Transverse colon (tissue), 4 donors: ENCODE data around the gene PCNX4. TPM values are rescaled to one million over a fixed set of nuclear protein-coding genes. Genes with fewer than 3 reads are reported as not detected.
A peak's percentile ranks its signal among the peaks of the same experiment; 100 is the strongest.

Experiments used
- DNase-seq: peaks from one replicate; pipeline ENCODE4 v3.0.0-alpha.2; 2019
- H3K27ac ChIP-seq, 4 donors: fragments of 200-600 bp; sonication (generic); 2 replicates each; pipeline ENCODE4 v1.5.1; 2016 to 2018; ENCODE audit warnings: inconsistent platforms in 4 of 4
- H3K27me3 ChIP-seq: fragments of 200-600 bp; sonication (generic); 2 replicates; pipeline ENCODE4 v1.5.1; 2017; ENCODE audit warnings: inconsistent platforms
- H3K36me3 ChIP-seq, 4 donors: fragments of 200-600 bp; sonication (generic); 2 replicates each; pipeline ENCODE4 v1.5.1; 2017 to 2019; ENCODE audit warnings: inconsistent platforms in 4 of 4
- H3K4me1 ChIP-seq, 4 donors: fragments of 200-600 bp; sonication (generic); 2 replicates each; pipeline ENCODE4 v1.5.1; 2017 to 2020; ENCODE audit warnings: inconsistent platforms in 4 of 4
- H3K4me3 ChIP-seq, 4 donors: fragments of 200-600 bp; sonication (generic); 1 replicate in 1 of 4; 2 replicates in 3 of 4; pipeline versions ENCODE4 v1.5.1 to v1.6.1; 2017 to 2019; ENCODE audit warnings: inconsistent platforms in 4 of 4
- H3K9me3 ChIP-seq, 2 donors: fragments of 200-600 bp; sonication (generic); 2 replicates each; pipeline ENCODE4 v1.5.1; 2017 to 2019; ENCODE audit warnings: inconsistent platforms in 2 of 2
- CTCF ChIP-seq, 5 experiments: fragments of 200-600 bp in 3 of 5; fragments of 450-650 bp in 2 of 5; sonication (generic) in 3 of 5; IDR thresholded peaks; 1 replicate in 2 of 5; 2 replicates in 3 of 5; pipeline ENCODE4 v1.5.1; 2016 to 2017; ENCODE audit warnings: antibody characterized with exemption in 5 of 5, inconsistent platforms in 3 of 5, mild to moderate bottlenecking in 2 of 5, moderate library complexity in 1 of 5
- EP300 ChIP-seq: sonication (generic); formaldehyde crosslinking; IDR thresholded peaks from one replicate; pipeline ENCODE4 v1.6.1; 2017; ENCODE audit warnings: antibody characterized with exemption, low read depth
- POLR2A ChIP-seq: fragments of 450-650 bp; IDR thresholded peaks from one replicate; pipeline ENCODE4 v1.6.1; 2016; ENCODE audit warnings: antibody characterized with exemption, mild to moderate bottlenecking, moderate library complexity
- POLR2AphosphoS5 ChIP-seq, 3 donors: sonication (generic); formaldehyde crosslinking; IDR thresholded peaks; one replicate each; pipeline ENCODE4 v1.6.1; 2016; ENCODE audit warnings: antibody characterized with exemption in 3 of 3
- WGBS, 2 donors: methylation state at CpG; one replicate each; pipeline ENCODE4 v1.1.5; 2018; ENCODE audit warnings: low coverage in 1 of 2; 5-methylcytosine and 5-hydroxymethylcytosine counted together
- in situ Hi-C, 4 donors: fragments of 200-750 bp; cut with MboI; loops; one replicate each; pipeline versions ENCODE4 v1.15.0 to v1.15.1; 2017; ENCODE audit warnings: low sequenced_read_pairs in 3 of 4, low pct_ligation_motif_present in 1 of 4, low pct_unique_long_range_greater_than_20kb in 1 of 4
- intact Hi-C: fragments of 100-400 bp; cut with DNase I; formaldehyde crosslinking; loops from one replicate; pipeline ENCODE4 v1.15.1; 2023; ENCODE audit warnings: low total_unique reads
- total RNA-seq, 4 donors: library from RNA; depleted of rRNA; stranded (reverse); fragments of >200 nt; gene quantifications; one replicate each; pipeline ENCODE4 v1.1.0, GENCODE V29; 2016

PCNX4 gene
- total RNA-seq, 4 donors from 2014 or later, result 32.9 to 118 (median 54.8) TPM

- Histone ChIP-seq H3K9me3 (no peaks in the 10 kb centered on the region), H3K36me3 (no peaks in the 10 kb centered on the region), H3K27ac (peak overlapping the region; percentile 96 to 99 (median 98)), H3K4me1 (peaks cover 19 to 36% (median 23%) of the 10 kb centered on the region in 4 donors), H3K4me3 (peak overlapping the region; percentile 46 to 79 (median 66)), H3K27me3 (no peaks in the 10 kb centered on the region)
- DNase-seq, result peak; percentile 31
- WGBS, 2 donors, result 18 to 36% methylated on average over 4 to 12 of the region's 16 CpGs
- in situ Hi-C loops (no loop called here), intact Hi-C loops (loop anchor here (2.0 to 10.0 kb wide), 2 partner anchors 74 to 158 kb away; partner anchors contain the start of genes DHRS7 and PPM1A)
- no peak for TF ChIP-seq EP300
- no peak for TF ChIP-seq CTCF (IDR thresholded peaks at IDR 0.05)
- TF ChIP-seq POLR2AphosphoS5 (IDR thresholded peaks at IDR 0.05), result no peak
- no peak for TF ChIP-seq POLR2A
Observed at GRCh38 chr14:60090864-60091519, 731 bp upstream of the PCNX4 start.

- H3K27ac ChIP-seq, result peak overlapping the region; percentile 96 to 99 (median 98)
- in situ Hi-C loops (no loop called here), intact Hi-C loops (loop anchor here (10.0 kb wide), 1 partner anchor 72 kb away; the partner anchor contains the start of gene DHRS7)
- H3K4me1 ChIP-seq, result peaks cover 19 to 41% (median 23%) of the 10 kb centered on the region in 4 donors
- peak; percentile 18 for DNase-seq
- peak overlapping the region; percentile 61 to 79 (median 71) for H3K4me3 ChIP-seq
- H3K36me3 ChIP-seq, result no peaks in the 10 kb centered on the region
- 0% methylated on average over 8 to 14 of the region's 14 CpGs for WGBS, 2 donors
- no peaks in the 10 kb centered on the region for H3K27me3 ChIP-seq
- H3K9me3 ChIP-seq, result no peaks in the 10 kb centered on the region
- no peak for TF ChIP-seq EP300
- peak in 1 of 5 experiments; percentile 7 for TF ChIP-seq CTCF (IDR thresholded peaks at IDR 0.05)
- no peak for TF ChIP-seq POLR2A
Observed at GRCh38 chr14:60092526-60092920, 800 bp downstream of the PCNX4 start.

- H3K4me3 ChIP-seq, result peak overlapping the region; percentile 61 to 79 (median 71)
- peak overlapping the region; percentile 96 to 99 (median 98) for H3K27ac ChIP-seq
- peaks cover 19 to 41% (median 23%) of the 10 kb centered on the region in 4 donors for H3K4me1 ChIP-seq
- H3K9me3 ChIP-seq, result no peaks in the 10 kb centered on the region
- 13 to 14% methylated on average over 2 to 3 of the region's 3 CpGs for WGBS, 2 donors
- H3K36me3 ChIP-seq, result no peaks in the 10 kb centered on the region
- intact Hi-C loops (loop anchor here (10.0 kb wide), 1 partner anchor 72 kb away; the partner anchor contains the start of gene DHRS7), in situ Hi-C loops (no loop called here)
- TF ChIP-seq CTCF (IDR thresholded peaks at IDR 0.05), result no peak
- no peak for TF ChIP-seq POLR2AphosphoS5 (IDR thresholded peaks at IDR 0.05)
- no peak for TF ChIP-seq EP300
- TF ChIP-seq POLR2A, result no peak
- H3K27me3 ChIP-seq, result no peaks in the 10 kb centered on the region
- no peak for DNase-seq
Observed at GRCh38 chr14:60093080-60093479, 1.4 kb downstream of the PCNX4 start.

- DNase-seq, result no peak
- intact Hi-C loops, result loop anchor here (10.0 kb wide), 1 partner anchor 71 kb away; the partner anchor contains the start of gene DHRS7
- in situ Hi-C loops, result no loop called here
- Histone ChIP-seq H3K27me3 (no peaks in the 10 kb centered on the region), H3K4me1 (peaks cover 19 to 41% (median 23%) of the 10 kb centered on the region in 4 donors), H3K9me3 (no peaks in the 10 kb centered on the region), H3K36me3 (no peaks in the 10 kb centered on the region), H3K4me3 (peak overlapping the region in 1 of 4 donors; percentile 79), H3K27ac (peak overlapping the region; percentile 96 to 99 (median 98))
- TF ChIP-seq CTCF (IDR thresholded peaks at IDR 0.05) (no peak), POLR2AphosphoS5 (IDR thresholded peaks at IDR 0.05) (no peak), POLR2A (no peak), EP300 (no peak)
Observed at GRCh38 chr14:60093606-60094005, 1.9 kb downstream of the PCNX4 start.
